Measurements from ENCODE around the gene TXNL1.
"Not testable (repeated sequence)": the region's sequence is repeated elsewhere in the genome, so short reads cannot be mapped to it uniquely, and the experiment has no call there.

Gene TXNL1

GRCh38 chr18:56638232-56639103, at the start of gene TXNL1:
Gene TXNL1 (minus strand): TSS chr18:56638592. CDS start chr18:56638440, 152 bp downstream.
- peak; percentile 99 for DNase-seq (ENCODE audit: low spot score)
- no peaks in the 10 kb centered on the region for H3K27me3 Mint-ChIP-seq (ENCODE audit: low read depth)
- H3K4me1 Mint-ChIP-seq (ENCODE audit: low read depth) = peaks cover 35% of the 10 kb centered on the region
- H3K36me3 Mint-ChIP-seq (ENCODE audit: low read depth) = peaks cover 19% of the 10 kb centered on the region
- peak within 1 kb of the TSS; percentile 99 for H3K4me3 Mint-ChIP-seq
- no peaks in the 10 kb centered on the region for H3K9me3 Mint-ChIP-seq
- H3K27ac Mint-ChIP-seq = peak within 1 kb of the TSS; percentile 97

- Mint-ChIP-seq H3K4me1 (ENCODE audit: low read depth) (no peaks in the 10 kb centered on the region), H3K36me3 (ENCODE audit: low read depth) (peaks cover 5% of the 10 kb centered on the region), H3K27me3 (ENCODE audit: low read depth) (no peaks in the 10 kb centered on the region), H3K4me3 (no peak overlapping the region), H3K9me3 (no peaks in the 10 kb centered on the region), H3K27ac (no peak overlapping the region)
- DNase-seq (ENCODE audit: low spot score) = no peak
Measured at GRCh38 chr18:56684277-56684676, 45.9 kb upstream of the TXNL1 start.

- no peak for DNase-seq (ENCODE audit: low spot score)
- H3K36me3 Mint-ChIP-seq (ENCODE audit: low read depth) = peaks cover 16% of the 10 kb centered on the region
- H3K27ac Mint-ChIP-seq = no peak overlapping the region
- no peaks in the 10 kb centered on the region for H3K4me1 Mint-ChIP-seq (ENCODE audit: low read depth)
- no peaks in the 10 kb centered on the region for H3K27me3 Mint-ChIP-seq (ENCODE audit: low read depth)
- H3K9me3 Mint-ChIP-seq = peaks cover 8% of the 10 kb centered on the region
- H3K4me3 Mint-ChIP-seq = no peak overlapping the region
Measured at GRCh38 chr18:56678836-56679565, 40.6 kb upstream of the TXNL1 start.

GRCh38 chr18:56676639-56677038, 38.2 kb upstream of the TXNL1 start:
- DNase-seq (ENCODE audit: low spot score) = no peak
- Mint-ChIP-seq H3K9me3 (peaks cover 8% of the 10 kb centered on the region), H3K27ac (no peak overlapping the region), H3K4me3 (no peak overlapping the region), H3K4me1 (ENCODE audit: low read depth) (peaks cover 1% of the 10 kb centered on the region), H3K36me3 (ENCODE audit: low read depth) (peaks cover 23% of the 10 kb centered on the region), H3K27me3 (ENCODE audit: low read depth) (no peaks in the 10 kb centered on the region)

GRCh38 chr18:56672981-56673380, 34.6 kb upstream of the TXNL1 start:
- H3K4me3 Mint-ChIP-seq = no peak overlapping the region
- H3K36me3 Mint-ChIP-seq (ENCODE audit: low read depth) = peaks cover 19% of the 10 kb centered on the region
- H3K27me3 Mint-ChIP-seq (ENCODE audit: low read depth) = no peaks in the 10 kb centered on the region
- H3K9me3 Mint-ChIP-seq = peaks cover 5% of the 10 kb centered on the region
- no peak for DNase-seq (ENCODE audit: low spot score)
- no peak overlapping the region for H3K27ac Mint-ChIP-seq
- H3K4me1 Mint-ChIP-seq (ENCODE audit: low read depth) = peaks cover 17% of the 10 kb centered on the region

GRCh38 chr18:56672391-56672790, 34.0 kb upstream of the TXNL1 start:
- Mint-ChIP-seq H3K27ac (no peak overlapping the region), H3K36me3 (ENCODE audit: low read depth) (peaks cover 15% of the 10 kb centered on the region), H3K4me1 (ENCODE audit: low read depth) (peaks cover 17% of the 10 kb centered on the region), H3K9me3 (no peaks in the 10 kb centered on the region), H3K4me3 (no peak overlapping the region), H3K27me3 (ENCODE audit: low read depth) (no peaks in the 10 kb centered on the region)
- DNase-seq (ENCODE audit: low spot score) = no peak

- no peaks in the 10 kb centered on the region for H3K27me3 Mint-ChIP-seq (ENCODE audit: low read depth)
- no peak for DNase-seq (ENCODE audit: low spot score)
- no peak overlapping the region for H3K4me3 Mint-ChIP-seq
- peaks cover 19% of the 10 kb centered on the region for H3K4me1 Mint-ChIP-seq (ENCODE audit: low read depth)
- peaks cover 4% of the 10 kb centered on the region for H3K36me3 Mint-ChIP-seq (ENCODE audit: low read depth)
- H3K9me3 Mint-ChIP-seq = no peaks in the 10 kb centered on the region
- no peak overlapping the region for H3K27ac Mint-ChIP-seq
Measured at GRCh38 chr18:56662902-56663301, 24.5 kb upstream of the TXNL1 start.

GRCh38 chr18:56662502-56662901, 24.1 kb upstream of the TXNL1 start:
- Mint-ChIP-seq H3K4me3 (no peak overlapping the region), H3K27ac (no peak overlapping the region)

GRCh38 chr18:56662063-56662408, 23.6 kb upstream of the TXNL1 start:
- Mint-ChIP-seq H3K4me3 (no peak overlapping the region), H3K36me3 (ENCODE audit: low read depth) (peaks cover 5% of the 10 kb centered on the region), H3K27ac (no peak overlapping the region), H3K4me1 (ENCODE audit: low read depth) (peaks cover 19% of the 10 kb centered on the region), H3K9me3 (no peaks in the 10 kb centered on the region), H3K27me3 (ENCODE audit: low read depth) (no peaks in the 10 kb centered on the region)
- DNase-seq (ENCODE audit: low spot score) = no peak

More at GRCh38 chr18:56662502-56662901, 24.1 kb upstream of the TXNL1 start:
- Mint-ChIP-seq H3K27me3 (ENCODE audit: low read depth) (no peaks in the 10 kb centered on the region), H3K9me3 (no peaks in the 10 kb centered on the region), H3K36me3 (ENCODE audit: low read depth) (peaks cover 5% of the 10 kb centered on the region), H3K4me1 (ENCODE audit: low read depth) (peaks cover 19% of the 10 kb centered on the region)
- no peak for DNase-seq (ENCODE audit: low spot score)

GRCh38 chr18:56661360-56662062, 23.1 kb upstream of the TXNL1 start:
- Mint-ChIP-seq H3K4me1 (ENCODE audit: low read depth) (peaks cover 20% of the 10 kb centered on the region), H3K27ac (no peak overlapping the region)

GRCh38 chr18:56660655-56661054, 22.3 kb upstream of the TXNL1 start:
- no peak for DNase-seq (ENCODE audit: low spot score)
- peaks cover 21% of the 10 kb centered on the region for H3K4me1 Mint-ChIP-seq (ENCODE audit: low read depth)
- no peak overlapping the region for H3K27ac Mint-ChIP-seq
- H3K27me3 Mint-ChIP-seq (ENCODE audit: low read depth) = no peaks in the 10 kb centered on the region
- no peaks in the 10 kb centered on the region for H3K9me3 Mint-ChIP-seq
- H3K36me3 Mint-ChIP-seq (ENCODE audit: low read depth) = peaks cover 7% of the 10 kb centered on the region
- no peak overlapping the region for H3K4me3 Mint-ChIP-seq

More at GRCh38 chr18:56661360-56662062, 23.1 kb upstream of the TXNL1 start:
- Mint-ChIP-seq H3K27me3 (ENCODE audit: low read depth) (no peaks in the 10 kb centered on the region), H3K36me3 (ENCODE audit: low read depth) (peaks cover 5% of the 10 kb centered on the region), H3K9me3 (no peaks in the 10 kb centered on the region), H3K4me3 (no peak overlapping the region)
- no peak for DNase-seq (ENCODE audit: low spot score)

- Mint-ChIP-seq H3K27ac (no peak overlapping the region), H3K4me1 (ENCODE audit: low read depth) (peaks cover 35% of the 10 kb centered on the region), H3K36me3 (ENCODE audit: low read depth) (peaks cover 11% of the 10 kb centered on the region), H3K4me3 (no peak overlapping the region), H3K27me3 (ENCODE audit: low read depth) (no peaks in the 10 kb centered on the region), H3K9me3 (peaks cover 7% of the 10 kb centered on the region)
- no peak for DNase-seq (ENCODE audit: low spot score)
Measured at GRCh38 chr18:56659111-56659510, 20.7 kb upstream of the TXNL1 start.

GRCh38 chr18:56658261-56658660, 19.9 kb upstream of the TXNL1 start:
- Mint-ChIP-seq H3K4me1 (ENCODE audit: low read depth) (peaks cover 40% of the 10 kb centered on the region), H3K9me3 (peaks cover 11% of the 10 kb centered on the region), H3K27ac (no peak overlapping the region), H3K4me3 (no peak overlapping the region), H3K36me3 (ENCODE audit: low read depth) (peaks cover 16% of the 10 kb centered on the region), H3K27me3 (ENCODE audit: low read depth) (no peaks in the 10 kb centered on the region)
- DNase-seq (ENCODE audit: low spot score) = no peak

GRCh38 chr18:56654280-56654679, 15.9 kb upstream of the TXNL1 start:
- Mint-ChIP-seq H3K36me3 (ENCODE audit: low read depth) (peaks cover 16% of the 10 kb centered on the region), H3K9me3 (peaks cover 11% of the 10 kb centered on the region), H3K4me3 (peak overlapping the region; percentile 27), H3K4me1 (ENCODE audit: low read depth) (peaks cover 45% of the 10 kb centered on the region)
- DNase-seq (ENCODE audit: low spot score); H3K27me3 Mint-ChIP-seq (ENCODE audit: low read depth); H3K27ac Mint-ChIP-seq: not testable (repeated sequence)

Measured in T-helper 2 cell treated with Interferon-gamma antibody and Interleukin-4, amounts not matched to agents 5 μg/mL and 100 μg/mL, for 36 hours (primary cell).